ENCODE results near the gene FOSL2. TPM values are rescaled to one million over a fixed set of nuclear protein-coding genes. Genes with fewer than 3 reads are reported as not detected.

FOSL2 gene
- total RNA-seq, 2 donors from 2014 or later: 1.4 to 3.8 TPM

DNA sequence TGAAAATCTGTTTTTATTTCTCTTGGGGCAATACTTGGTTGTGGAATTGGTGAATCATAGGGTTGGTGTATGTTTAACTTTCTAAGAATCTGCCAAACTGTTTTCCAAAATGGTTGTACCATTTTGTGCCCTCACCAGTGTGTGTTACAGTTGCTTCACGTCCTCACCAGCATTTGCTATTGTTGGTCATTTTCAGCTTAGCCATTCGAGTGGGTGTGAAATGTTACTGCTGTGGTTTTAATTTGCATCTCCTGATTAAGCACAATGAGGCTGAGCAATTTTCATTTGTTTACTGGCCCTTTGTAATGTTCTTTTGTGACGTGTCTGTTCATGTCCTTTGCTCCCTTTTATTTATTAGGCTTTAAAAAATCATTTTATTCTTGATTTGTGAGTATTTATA is 49.7 kb downstream of the FOSL2 start:
- peaks cover 13% of the 10 kb centered on the region for H3K4me1 Mint-ChIP-seq

DNA sequence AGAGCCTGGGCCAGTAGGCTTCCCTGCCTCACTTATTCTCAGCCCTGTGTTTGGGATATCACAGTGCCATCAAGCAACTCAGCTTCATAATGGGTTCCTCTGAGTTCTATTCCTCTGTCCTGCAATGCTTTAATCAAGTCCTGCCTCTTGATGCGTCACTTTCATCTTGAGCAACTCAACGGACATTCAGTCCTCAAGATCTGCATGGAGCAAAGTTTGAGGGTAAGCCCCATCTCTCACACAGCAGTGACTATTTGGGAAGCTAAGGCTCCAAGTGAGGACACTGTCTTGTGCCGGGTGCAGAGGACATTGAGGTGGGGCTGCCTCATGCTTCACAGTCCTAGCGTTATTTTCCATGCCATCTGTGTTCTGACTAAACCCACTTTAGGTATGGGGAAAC is 52.3 kb downstream of the FOSL2 start:
- Mint-ChIP-seq H3K9me3 (peaks cover 7% of the 10 kb centered on the region), H3K27me3 (ENCODE audit: insufficient read depth) (peaks cover 5% of the 10 kb centered on the region), H3K36me3 (ENCODE audit: low read depth) (no peaks in the 10 kb centered on the region)

More for the DNA sequence above, 49.7 kb downstream of the FOSL2 start:
- peaks cover 7% of the 10 kb centered on the region for H3K9me3 Mint-ChIP-seq
- WGBS, 2 experiments (ENCODE audit: insufficient coverage in 1 of 2, insufficient read length in 1 of 2): 75 to 87% methylated on average over 1 to 3 of the region's 3 CpGs
- TF ChIP-seq, protein P1, sequence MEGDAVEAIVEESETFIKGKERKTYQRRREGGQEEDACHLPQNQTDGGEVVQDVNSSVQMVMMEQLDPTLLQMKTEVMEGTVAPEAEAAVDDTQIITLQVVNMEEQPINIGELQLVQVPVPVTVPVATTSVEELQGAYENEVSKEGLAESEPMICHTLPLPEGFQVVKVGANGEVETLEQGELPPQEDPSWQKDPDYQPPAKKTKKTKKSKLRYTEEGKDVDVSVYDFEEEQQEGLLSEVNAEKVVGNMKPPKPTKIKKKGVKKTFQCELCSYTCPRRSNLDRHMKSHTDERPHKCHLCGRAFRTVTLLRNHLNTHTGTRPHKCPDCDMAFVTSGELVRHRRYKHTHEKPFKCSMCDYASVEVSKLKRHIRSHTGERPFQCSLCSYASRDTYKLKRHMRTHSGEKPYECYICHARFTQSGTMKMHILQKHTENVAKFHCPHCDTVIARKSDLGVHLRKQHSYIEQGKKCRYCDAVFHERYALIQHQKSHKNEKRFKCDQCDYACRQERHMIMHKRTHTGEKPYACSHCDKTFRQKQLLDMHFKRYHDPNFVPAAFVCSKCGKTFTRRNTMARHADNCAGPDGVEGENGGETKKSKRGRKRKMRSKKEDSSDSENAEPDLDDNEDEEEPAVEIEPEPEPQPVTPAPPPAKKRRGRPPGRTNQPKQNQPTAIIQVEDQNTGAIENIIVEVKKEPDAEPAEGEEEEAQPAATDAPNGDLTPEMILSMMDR (conservative IDR thresholded peaks at IDR 0.05): no peak
- no peak overlapping the region for H3K4me3 ChIP-seq (ENCODE audit: low read length)
- peaks cover 6% of the 10 kb centered on the region for H3K9me3 ChIP-seq (ENCODE audit: control insufficient read depth, low read length)
- no peaks in the 10 kb centered on the region for H3K27me3 ChIP-seq (ENCODE audit: control insufficient read depth, insufficient read depth, low read length, poor library complexity, severe bottlenecking)
- no peaks in the 10 kb centered on the region for H3K36me3 Mint-ChIP-seq (ENCODE audit: low read depth)
- H3K4me1 ChIP-seq (ENCODE audit: control insufficient read depth, insufficient read depth, low read length): no peaks in the 10 kb centered on the region
- H3K4me3 Mint-ChIP-seq: no peak overlapping the region
- no peak for DNase-seq
- no peak overlapping the region for H3K27ac ChIP-seq (ENCODE audit: low read depth, low read length)
- H3K9ac ChIP-seq (ENCODE audit: extremely low read depth, low read length, poor library complexity, severe bottlenecking): no peak overlapping the region
- H3K27ac Mint-ChIP-seq: no peak overlapping the region
- H3K27me3 Mint-ChIP-seq (ENCODE audit: insufficient read depth): peaks cover 4% of the 10 kb centered on the region
- H3K36me3 ChIP-seq (ENCODE audit: control insufficient read depth, insufficient read depth, low read length): no peaks in the 10 kb centered on the region

DNA sequence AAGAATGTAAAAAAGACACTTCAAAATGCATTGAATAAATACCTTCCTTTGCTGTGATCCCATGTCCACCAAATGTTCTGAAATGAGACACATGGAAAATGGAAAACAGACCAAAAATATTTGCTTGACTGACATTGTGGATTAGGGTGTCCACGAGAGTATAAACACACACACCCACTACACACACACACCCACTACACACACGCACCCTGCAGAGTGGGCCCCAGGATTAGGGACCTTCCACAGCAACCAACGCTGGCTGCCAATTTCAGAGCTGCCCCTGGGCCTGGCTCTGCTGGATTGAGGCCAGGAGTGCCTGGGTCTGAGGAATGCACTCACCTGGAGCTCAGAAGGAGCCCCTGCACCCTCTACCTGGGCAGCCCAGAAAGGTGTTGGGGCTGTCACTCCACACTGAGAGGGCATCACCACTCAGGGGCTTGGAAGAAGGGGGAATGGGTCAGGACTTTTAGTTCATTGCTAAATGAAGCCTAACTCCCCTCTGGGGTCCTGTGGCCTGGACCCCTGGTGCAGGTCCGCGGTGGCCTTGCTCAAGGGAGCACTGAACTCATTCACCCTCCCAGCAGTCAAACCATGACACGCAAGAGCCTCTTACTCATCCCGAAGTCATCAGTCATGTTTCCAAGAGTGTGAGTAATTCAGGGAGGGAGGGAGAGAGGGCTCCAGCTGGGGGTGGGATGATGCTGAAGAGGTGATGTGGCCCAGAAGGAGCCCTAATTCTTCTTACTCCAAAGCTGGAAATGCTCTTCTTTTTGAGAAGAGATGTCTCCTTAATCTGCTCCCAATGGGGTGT is 53.0 kb downstream of the FOSL2 start:
- TF ChIP-seq, protein P1 (conservative IDR thresholded peaks at IDR 0.05): no peak
- no peaks in the 10 kb centered on the region for H3K36me3 ChIP-seq (ENCODE audit: control insufficient read depth, insufficient read depth, low read length)
- H3K9ac ChIP-seq (ENCODE audit: extremely low read depth, low read length, poor library complexity, severe bottlenecking): no peak overlapping the region
- H3K27ac Mint-ChIP-seq: no peak overlapping the region
- H3K36me3 Mint-ChIP-seq (ENCODE audit: low read depth): no peaks in the 10 kb centered on the region
- H3K4me3 Mint-ChIP-seq: no peak overlapping the region
- DNase-seq: no peak
- no peak overlapping the region for H3K4me3 ChIP-seq (ENCODE audit: low read length)
- peaks cover 5% of the 10 kb centered on the region for H3K27me3 Mint-ChIP-seq (ENCODE audit: insufficient read depth)
- no peak overlapping the region for H3K27ac ChIP-seq (ENCODE audit: low read depth, low read length)
- no peaks in the 10 kb centered on the region for H3K27me3 ChIP-seq (ENCODE audit: control insufficient read depth, insufficient read depth, low read length, poor library complexity, severe bottlenecking)
- 75 to 100% methylated on average over 1 to 7 of the region's 7 CpGs for WGBS, 2 experiments (ENCODE audit: insufficient coverage in 1 of 2, insufficient read length in 1 of 2)
- no peaks in the 10 kb centered on the region for H3K4me1 Mint-ChIP-seq
- peaks cover 6% of the 10 kb centered on the region for H3K9me3 ChIP-seq (ENCODE audit: control insufficient read depth, low read length)
- no peaks in the 10 kb centered on the region for H3K4me1 ChIP-seq (ENCODE audit: control insufficient read depth, insufficient read depth, low read length)
- H3K9me3 Mint-ChIP-seq: peaks cover 7% of the 10 kb centered on the region

More for the DNA sequence above, 52.3 kb downstream of the FOSL2 start:
- DNase-seq: no peak
- Histone ChIP-seq H3K4me3 (ENCODE audit: low read length) (no peak overlapping the region), H3K27me3 (ENCODE audit: control insufficient read depth, insufficient read depth, low read length, poor library complexity, severe bottlenecking) (no peaks in the 10 kb centered on the region), H3K4me1 (ENCODE audit: control insufficient read depth, insufficient read depth, low read length) (no peaks in the 10 kb centered on the region), H3K9ac (ENCODE audit: extremely low read depth, low read length, poor library complexity, severe bottlenecking) (no peak overlapping the region), H3K27ac (ENCODE audit: low read depth, low read length) (no peak overlapping the region), H3K9me3 (ENCODE audit: control insufficient read depth, low read length) (peaks cover 6% of the 10 kb centered on the region), H3K36me3 (ENCODE audit: control insufficient read depth, insufficient read depth, low read length) (no peaks in the 10 kb centered on the region)
- TF ChIP-seq, protein P1 (conservative IDR thresholded peaks at IDR 0.05): no peak
- Mint-ChIP-seq H3K27ac (no peak overlapping the region), H3K4me3 (no peak overlapping the region), H3K4me1 (no peaks in the 10 kb centered on the region)
- WGBS, 2 experiments (ENCODE audit: insufficient coverage in 1 of 2, insufficient read length in 1 of 2): 94% methylated on average over 4 of the region's 4 CpGs

Data from endodermal cell (in vitro differentiated cells).